ENCODE results near the gene FAM117A. TPM values are rescaled to one million over a fixed set of nuclear protein-coding genes. Genes with fewer than 3 reads are reported as not detected.

FAM117A gene
- total and polyA plus RNA-seq, 2 of the 8 experiments (the other 6 are each of a cell fraction or from before 2014, with no cell fraction given): 28.4 to 45.7 TPM

GRCh38 chr17:49700960-49701359 is 63.0 kb downstream of the FAM117A start:
- no peak overlapping the region for H3K4me2 ChIP-seq (ENCODE audit: insufficient read depth in 1 of 2, low read depth in 2 of 2, low read length in 2 of 2)
- no peak overlapping the region for H4K91ac ChIP-seq (replicated peaks; ENCODE audit: insufficient read length, low read length)
- H3K14ac ChIP-seq (ENCODE audit: insufficient read length): no peak overlapping the region
- ChIA-PET CTCF (ENCODE audit: partially characterized antibody) (interaction anchor here (0.6 to 19.2 kb wide), 7 partner anchors 22 to 297 kb away, joined by 3 to 310 read pairs (median 5); partner anchors contain the start of gene NXPH3), POLR2A (ENCODE audit: partially characterized antibody) (interaction anchor here (0.6 to 1.3 kb wide), 4 partner anchors 10 to 136 kb away, joined by 3 to 4 read pairs (median 3); no protein-coding TSS in a partner anchor)
- H4K20me1 ChIP-seq (replicated peaks in 1 of 2; ENCODE audit: control insufficient read depth in 1 of 2, insufficient read depth in 2 of 2, low read length in 2 of 2): no peaks in the 10 kb centered on the region
- H2AFZ ChIP-seq (ENCODE audit: low read length): no peak overlapping the region
- H3K56ac ChIP-seq (replicated peaks; ENCODE audit: insufficient read length, low read depth, low read length): no peak overlapping the region
- H3K79me2 ChIP-seq (ENCODE audit: control insufficient read depth in 1 of 2, insufficient read depth in 2 of 2, low read length in 2 of 2): 0 out of 4 replicates have a peak, but pooled peaks cover 0 to 5% of the 10 kb centered on the region in 2 experiments
- DNase-seq (ENCODE audit: low read depth in 1 of 2, low spot score in 2 of 2): no peak
- H2BK5ac ChIP-seq (ENCODE audit: low read depth, low read length): no peak overlapping the region
- no peak for FAIRE-seq
- H2BK120ac ChIP-seq (replicated peaks; ENCODE audit: low read depth, low read length): no peak overlapping the region
- H3K79me1 ChIP-seq (ENCODE audit: low read depth, low read length): no peaks in the 10 kb centered on the region
- no peak overlapping the region for H3K9ac ChIP-seq (replicated peaks in 1 of 4; ENCODE audit: extremely low read depth in 1 of 4, low read depth in 3 of 4, low read length in 3 of 4)
- no peak overlapping the region for H2BK15ac ChIP-seq (ENCODE audit: low read length)
- no peak overlapping the region for H2BK20ac ChIP-seq (ENCODE audit: low read length)
- no peak overlapping the region for H4K8ac ChIP-seq (ENCODE audit: extremely low read depth, insufficient read depth, low read length)
- H3K23ac ChIP-seq (ENCODE audit: insufficient read length): no peak overlapping the region
- no peak overlapping the region for H4K5ac ChIP-seq (ENCODE audit: insufficient read length, low read depth, low read length)
- H3K36me3 ChIP-seq (ENCODE audit: control insufficient read depth in 2 of 4, insufficient read depth in 4 of 4, low read length in 3 of 4): peaks cover 20 to 49% (median 45%) of the 10 kb centered on the region in 4 experiments
- no peak overlapping the region for H2BK12ac ChIP-seq (ENCODE audit: low read depth, low read length)
- H2AK5ac ChIP-seq (ENCODE audit: low read depth, low read length): no peak overlapping the region
- H3K18ac ChIP-seq (ENCODE audit: extremely low read depth, low read length): no peak overlapping the region
- no peak overlapping the region for H3K27ac ChIP-seq (ENCODE audit: low read depth, low read length)
- no peaks in the 10 kb centered on the region for H3K27me3 ChIP-seq (replicated peaks in 1 of 4; ENCODE audit: control insufficient read depth in 3 of 4, extremely low read depth in 1 of 4, insufficient read depth in 3 of 4, low read length in 3 of 4)
- no peak overlapping the region for H3K4ac ChIP-seq (replicated peaks; ENCODE audit: insufficient read length, low read depth, low read length)
- no peaks in the 10 kb centered on the region for H3K23me2 ChIP-seq (ENCODE audit: low read depth, low read length)
- H3K9me3 ChIP-seq (ENCODE audit: insufficient read depth in 2 of 2, low read depth in 1 of 2, low read length in 1 of 2): no peaks in the 10 kb centered on the region
- H3K4me3 ChIP-seq (ENCODE audit: extremely low read depth in 1 of 4, insufficient read depth in 2 of 4, low read depth in 3 of 4, low read length in 4 of 4): no peak overlapping the region
- peaks cover 0 to 2% (median 0%) of the 10 kb centered on the region in 4 experiments; a peak in 1 of 7 replicates for H3K4me1 ChIP-seq (replicated peaks in 1 of 4; ENCODE audit: control insufficient read depth in 3 of 4, insufficient read depth in 4 of 4, low read length in 3 of 4)
- WGBS, 2 experiments (ENCODE audit: extremely low coverage in 1 of 2, insufficient coverage in 1 of 2, insufficient read length in 1 of 2, insufficient replicate concordance in 2 of 2, low coverage in 1 of 2, low lambda C conversion rate in 2 of 2, missing lambda C conversion rate in 1 of 2): 90% methylated on average over 6 of the region's 6 CpGs; no CpG with 5 or more reads in 1 of the 2 experiments
- TF ChIP-seq GABPA (IDR thresholded peaks at IDR 0.05; ENCODE audit: borderline replicate concordance, insufficient read depth, low read length): no peak
- no peak for TF ChIP-seq JUN (IDR thresholded peaks at IDR 0.05; ENCODE audit: low read depth, low read length)
- TF ChIP-seq RFX5 (IDR thresholded peaks at IDR 0.05; ENCODE audit: borderline replicate concordance, low read depth, low read length): no peak
- no peak for TF ChIP-seq EZH2 (IDR thresholded peaks at IDR 0.05; ENCODE audit: low read depth, low read length, severe bottlenecking)
- no peak for TF ChIP-seq POLR2AphosphoS5 (IDR thresholded peaks at IDR 0.05; ENCODE audit: low read depth, low read length)
- no peak for TF ChIP-seq CTCF (IDR thresholded peaks at IDR 0.05; ENCODE audit: control extremely low read depth in 1 of 3, insufficient read depth in 1 of 3, low read depth in 1 of 3, low read length in 3 of 3)
- TF ChIP-seq ATF2 (IDR thresholded peaks at IDR 0.05; ENCODE audit: low read length): no peak
- no peak for TF ChIP-seq CREB1 (IDR thresholded peaks at IDR 0.05)
- TF ChIP-seq GTF2F1 (IDR thresholded peaks at IDR 0.05; ENCODE audit: borderline replicate concordance, low read depth, low read length): no peak

All from H1 (cell line).